ENCODE results near the gene COL13A1.

- no peak for TF ChIP-seq POLR2AphosphoS5 (IDR thresholded peaks at IDR 0.05)
- no peak for TF ChIP-seq CTCF (IDR thresholded peaks at IDR 0.05)
- TF ChIP-seq POLR2A (IDR thresholded peaks at IDR 0.05): no peak
These were observed 150.0 kb downstream of the COL13A1 start for GRCh38 chr10:69951658-69952057.
